ENCODE measurements around the gene CCDC57. TPM values are rescaled to one million over a fixed set of nuclear protein-coding genes. Genes with fewer than 3 reads are reported as not detected.

CCDC57 gene
- total RNA-seq, 1 donor from 2014 or later = 15.0 TPM

DNA sequence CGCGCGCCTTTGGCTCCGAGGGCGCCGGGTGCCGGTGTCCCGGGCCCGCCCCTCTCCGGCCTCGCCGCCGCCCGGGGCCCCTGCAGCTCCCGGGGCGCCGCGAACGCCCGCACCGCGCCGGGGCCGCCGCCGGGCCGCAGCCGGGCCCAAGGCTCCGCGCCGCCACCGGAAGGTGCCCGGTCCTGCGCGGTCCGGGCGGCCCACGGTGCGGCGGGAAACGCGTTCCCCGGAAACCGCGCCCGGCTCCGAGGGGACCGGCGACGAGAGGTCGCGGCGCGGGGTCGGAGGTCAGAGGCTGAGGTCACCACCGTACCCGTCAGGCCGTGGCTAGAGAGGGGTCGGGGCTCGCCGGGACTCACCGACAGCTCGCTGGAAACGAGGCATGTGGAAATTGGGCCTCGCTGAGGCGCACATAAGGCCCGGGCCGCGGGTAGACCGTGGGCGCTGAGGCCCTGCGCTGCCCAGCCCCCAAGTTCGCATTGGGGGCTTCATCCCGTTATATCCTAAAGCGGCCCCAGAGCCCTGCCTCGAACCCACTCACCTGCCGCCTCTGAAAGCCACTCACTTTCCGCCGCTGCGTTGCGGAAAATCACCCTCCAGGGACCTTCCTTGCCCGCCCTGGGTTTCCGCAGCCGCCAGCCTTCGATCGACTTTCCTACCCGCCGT, 146.9 kb downstream of the CCDC57 start, which contains the start of gene DUS1L:
DUS1L (minus strand) TSS at position 167 of the 666 bp plus-strand sequence. CDS start 745 bp downstream, outside the sequence.
- Histone ChIP-seq H3K4me3 (peak within 1 kb of the TSS; percentile 76), H3K9me3 (ENCODE audit: low read depth) (no peaks in the 10 kb centered on the region), H3K79me2 (ENCODE audit: low read depth) (peaks cover 12% of the 10 kb centered on the region), H2AFZ (replicated peaks) (peak within 1 kb of the TSS; percentile 83), H4K20me1 (ENCODE audit: low read depth) (no peaks in the 10 kb centered on the region), H3F3A (ENCODE audit: low read depth) (no peaks in the 10 kb centered on the region), H3K27ac (no peak within 1 kb of the TSS), H3K4me2 (peak within 1 kb of the TSS; percentile 100), H3K9ac (peak within 1 kb of the TSS; percentile 87), H3K27me3 (peaks cover 6% of the 10 kb centered on the region), H3K36me3 (no peaks in the 10 kb centered on the region), H3K4me1 (peaks cover 6% of the 10 kb centered on the region)
- DNase-seq (ENCODE audit: low spot score) = peak; percentile 83
- TF ChIP-seq, protein P1, sequence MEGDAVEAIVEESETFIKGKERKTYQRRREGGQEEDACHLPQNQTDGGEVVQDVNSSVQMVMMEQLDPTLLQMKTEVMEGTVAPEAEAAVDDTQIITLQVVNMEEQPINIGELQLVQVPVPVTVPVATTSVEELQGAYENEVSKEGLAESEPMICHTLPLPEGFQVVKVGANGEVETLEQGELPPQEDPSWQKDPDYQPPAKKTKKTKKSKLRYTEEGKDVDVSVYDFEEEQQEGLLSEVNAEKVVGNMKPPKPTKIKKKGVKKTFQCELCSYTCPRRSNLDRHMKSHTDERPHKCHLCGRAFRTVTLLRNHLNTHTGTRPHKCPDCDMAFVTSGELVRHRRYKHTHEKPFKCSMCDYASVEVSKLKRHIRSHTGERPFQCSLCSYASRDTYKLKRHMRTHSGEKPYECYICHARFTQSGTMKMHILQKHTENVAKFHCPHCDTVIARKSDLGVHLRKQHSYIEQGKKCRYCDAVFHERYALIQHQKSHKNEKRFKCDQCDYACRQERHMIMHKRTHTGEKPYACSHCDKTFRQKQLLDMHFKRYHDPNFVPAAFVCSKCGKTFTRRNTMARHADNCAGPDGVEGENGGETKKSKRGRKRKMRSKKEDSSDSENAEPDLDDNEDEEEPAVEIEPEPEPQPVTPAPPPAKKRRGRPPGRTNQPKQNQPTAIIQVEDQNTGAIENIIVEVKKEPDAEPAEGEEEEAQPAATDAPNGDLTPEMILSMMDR (IDR thresholded peaks at IDR 0.05) = no peak
- TF ChIP-seq EZH2 (IDR thresholded peaks at IDR 0.05) = no peak
- no peak for TF ChIP-seq EZH2phosphoT487 (IDR thresholded peaks at IDR 0.05)
- Mint-ChIP-seq H3K27ac (peak within 1 kb of the TSS; percentile 78), H3K4me3 (peak within 1 kb of the TSS; percentile 89), H3K36me3 (no peaks in the 10 kb centered on the region), H3K27me3 (ENCODE audit: insufficient read depth, low read depth) (peaks cover 5% of the 10 kb centered on the region), H3K9me3 (no peaks in the 10 kb centered on the region), H3K4me1 (peaks cover 10% of the 10 kb centered on the region)

DNA sequence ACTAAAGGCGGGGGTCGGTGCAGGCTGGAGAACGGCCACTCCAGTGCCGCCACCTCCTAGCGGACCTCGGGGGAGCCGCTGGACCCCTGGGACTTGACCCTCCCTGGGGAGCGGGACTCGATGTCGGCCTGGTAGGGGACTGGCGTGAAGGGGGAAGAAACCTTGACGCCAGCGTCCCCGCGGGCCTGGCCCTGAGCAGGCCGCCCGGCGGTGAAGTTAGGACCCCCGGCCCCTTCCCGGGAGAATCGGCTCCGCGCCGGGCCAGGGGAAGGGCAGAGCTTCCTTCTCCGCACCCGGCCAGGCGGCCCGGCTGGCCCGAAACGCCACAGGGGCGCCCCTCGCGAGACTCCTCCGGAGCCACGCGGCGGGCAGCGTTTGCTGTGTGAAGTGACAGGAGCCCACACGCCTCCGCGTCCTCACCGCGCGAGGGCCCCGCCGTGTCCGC, 147.4 kb downstream of the CCDC57 start:
- peaks cover 12% of the 10 kb centered on the region for H3K79me2 ChIP-seq (ENCODE audit: low read depth)
- no peaks in the 10 kb centered on the region for H3K9me3 Mint-ChIP-seq
- DNase-seq (ENCODE audit: low spot score) = no peak

DNA sequence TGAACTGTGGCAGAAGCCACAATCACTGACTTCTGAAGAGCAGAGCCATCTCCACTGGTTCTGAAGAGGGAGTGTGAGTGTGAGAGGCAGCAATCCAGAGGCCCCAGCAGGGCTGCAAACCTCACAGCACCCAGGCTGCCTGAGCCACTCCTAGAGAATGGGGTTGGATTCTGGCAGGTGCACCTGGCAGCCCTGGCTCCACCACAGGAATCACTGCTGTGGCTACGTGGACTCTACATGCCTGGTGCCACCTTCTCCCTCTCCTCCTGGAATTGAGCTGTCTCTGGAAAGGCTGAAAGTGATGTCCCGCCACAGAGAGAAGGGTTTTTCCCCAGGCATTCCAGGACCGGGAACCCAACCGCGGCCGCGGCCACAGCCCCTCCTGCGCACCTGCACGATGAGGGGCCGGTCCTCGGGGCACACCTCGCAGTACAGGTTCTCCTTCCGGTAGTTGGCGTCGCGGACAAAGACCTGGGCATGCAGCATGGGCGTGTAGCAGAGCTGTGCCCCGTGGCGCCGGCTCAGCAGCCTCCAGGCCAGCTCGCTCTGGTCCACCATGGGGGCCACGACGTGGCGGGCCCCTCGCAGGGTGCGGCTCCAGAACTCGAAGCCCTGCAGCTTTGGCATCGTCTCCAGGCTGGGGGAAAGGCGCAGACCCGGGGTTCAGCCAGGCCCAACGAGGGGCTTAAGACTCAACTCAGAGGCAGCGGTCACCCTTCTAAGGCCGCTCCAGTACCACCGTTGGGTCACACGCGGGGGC, 148.0 kb downstream of the CCDC57 start:
- Mint-ChIP-seq H3K27ac (no peak overlapping the region), H3K4me3 (peak overlapping the region; percentile 80), H3K4me1 (peaks cover 10% of the 10 kb centered on the region), H3K9me3 (no peaks in the 10 kb centered on the region), H3K27me3 (ENCODE audit: insufficient read depth, low read depth) (peaks cover 5% of the 10 kb centered on the region), H3K36me3 (peaks cover 3% of the 10 kb centered on the region)
- Histone ChIP-seq H4K20me1 (ENCODE audit: low read depth) (no peaks in the 10 kb centered on the region), H3K79me2 (ENCODE audit: low read depth) (peaks cover 12% of the 10 kb centered on the region), H3K9ac (peak overlapping the region; percentile 87), H3F3A (ENCODE audit: low read depth) (no peaks in the 10 kb centered on the region), H3K4me3 (peak overlapping the region; percentile 76), H3K4me2 (peak overlapping the region; percentile 100), H3K27me3 (no peaks in the 10 kb centered on the region), H2AFZ (replicated peaks) (no peak overlapping the region), H3K36me3 (no peaks in the 10 kb centered on the region), H3K9me3 (ENCODE audit: low read depth) (no peaks in the 10 kb centered on the region), H3K4me1 (peaks cover 6% of the 10 kb centered on the region), H3K27ac (no peak overlapping the region)
- TF ChIP-seq EZH2 (IDR thresholded peaks at IDR 0.05) (no peak), EZH2phosphoT487 (IDR thresholded peaks at IDR 0.05) (no peak)
- TF ChIP-seq, protein P1 (IDR thresholded peaks at IDR 0.05) = no peak
- DNase-seq (ENCODE audit: low spot score) = no peak

More for the DNA sequence above, 147.4 kb downstream of the CCDC57 start:
- Histone ChIP-seq H3K27me3 (peaks cover under 1% of the 10 kb centered on the region), H3K36me3 (no peaks in the 10 kb centered on the region), H3K4me2 (peak overlapping the region; percentile 100), H2AFZ (replicated peaks) (peak overlapping the region; percentile 72), H3K9ac (peak overlapping the region; percentile 87), H3K27ac (no peak overlapping the region), H3F3A (ENCODE audit: low read depth) (no peaks in the 10 kb centered on the region), H3K4me3 (peak overlapping the region; percentile 76), H3K9me3 (ENCODE audit: low read depth) (no peaks in the 10 kb centered on the region), H4K20me1 (ENCODE audit: low read depth) (no peaks in the 10 kb centered on the region), H3K4me1 (peaks cover 6% of the 10 kb centered on the region)
- no peak for TF ChIP-seq EZH2phosphoT487 (IDR thresholded peaks at IDR 0.05)
- TF ChIP-seq EZH2 (IDR thresholded peaks at IDR 0.05) = no peak
- TF ChIP-seq, protein P1 (IDR thresholded peaks at IDR 0.05) = no peak
- peaks cover 5% of the 10 kb centered on the region for H3K27me3 Mint-ChIP-seq (ENCODE audit: insufficient read depth, low read depth)
- no peak overlapping the region for H3K27ac Mint-ChIP-seq
- H3K4me1 Mint-ChIP-seq = peaks cover 10% of the 10 kb centered on the region
- H3K36me3 Mint-ChIP-seq = peaks cover under 1% of the 10 kb centered on the region
- peak overlapping the region; percentile 80 for H3K4me3 Mint-ChIP-seq
